PC-3 (cell line): ENCODE results near the gene SEC62. TPM values are rescaled to one million over a fixed set of nuclear protein-coding genes. Genes with fewer than 3 reads are reported as not detected.

Experiments used
- ATAC-seq: fragments of 200-7000 bp; cut with Tn5 transposase; 2 replicates; pipeline ENCODE4 v1.9.1; 2020; ENCODE audit warnings: mild to moderate bottlenecking, moderate library complexity
- BruUV-seq: library from RNA; stranded (reverse); fragments of 400-500 nt; replicated peaks from 2 replicates; lab custom pipeline; 2021; lab: Mats Ljungman, UMichigan
- CTCF ChIA-PET: fragments of 300-600 bp; sonication (Branson Sonifier 250); formaldehyde crosslinking; loops from one replicate; lab custom pipeline; 2022; ENCODE audit warnings: antibody characterized with exemption; lab: Charles Lee
- POLR2A ChIA-PET: fragments of 300-600 bp; sonication (Branson Sonifier 250); formaldehyde crosslinking; loops from one replicate; lab custom pipeline; 2022; ENCODE audit warnings: antibody characterized with exemption; ENCODE audit not compliant: unreplicated experiment; lab: Charles Lee
- DNase-seq: peaks from one replicate; pipeline ENCODE4 v3.0.0-alpha.2; 2015
- H2AFZ ChIP-seq: fragments of 300-600 bp; sonication (generic); 2 replicates; pipeline ENCODE4 v1.6.0; 2016; ENCODE audit warnings: antibody characterized with exemption, low read length
- H3F3A ChIP-seq: fragments of 300-600 bp; sonication (generic); one replicate; pipeline ENCODE4 v1.6.0; 2017; ENCODE audit warnings: antibody characterized with exemption, low read length, control low read depth, mild to moderate bottlenecking; ENCODE audit not compliant: unreplicated experiment
- H3K27ac ChIP-seq: fragments of 300-600 bp; sonication (generic); 2 replicates; pipeline ENCODE4 v1.5.1; 2016; ENCODE audit warnings: mild to moderate bottlenecking, low read length
- H3K27me3 ChIP-seq: fragments of 300-600 bp; sonication (generic); 2 replicates; pipeline ENCODE4 v1.6.1; 2016; ENCODE audit warnings: low read length, mixed read lengths
- H3K36me3 ChIP-seq: fragments of 300-600 bp; sonication (generic); 2 replicates; pipeline ENCODE4 v1.6.1; 2016; ENCODE audit warnings: low read depth, mixed run types, low read length, mixed read lengths
- H3K4me1 ChIP-seq: fragments of 300-600 bp; sonication (generic); 2 replicates; pipeline ENCODE4 v1.5.1; 2016; ENCODE audit warnings: low read length; ENCODE audit not compliant: insufficient read depth
- H3K4me2 ChIP-seq: fragments of 300-600 bp; sonication (generic); 2 replicates; pipeline ENCODE4 v1.6.0; 2016; ENCODE audit warnings: low read length
- H3K4me3 ChIP-seq: fragments of 300-600 bp; sonication (generic); 2 replicates; pipeline ENCODE4 v1.5.1; 2016; ENCODE audit warnings: mild to moderate bottlenecking, low read length, mixed read lengths
- H3K79me2 ChIP-seq: fragments of 300-600 bp; sonication (generic); 2 replicates; pipeline ENCODE4 v1.6.1; 2017; ENCODE audit warnings: low read length, mixed read lengths
- H3K9ac ChIP-seq: fragments of 300-600 bp; sonication (generic); 2 replicates; pipeline ENCODE4 v1.6.0; 2016; ENCODE audit warnings: mild to moderate bottlenecking, low read length
- H3K9me2 ChIP-seq: fragments of 300-600 bp; sonication (generic); replicated peaks from 2 replicates; pipeline ENCODE4 v1.6.1; 2016; ENCODE audit warnings: mixed run types, low read length, mixed read lengths
- H3K9me3 ChIP-seq: fragments of 300-600 bp; sonication (generic); 2 replicates; pipeline ENCODE4 v1.6.1; 2016; ENCODE audit warnings: low read length, mixed read lengths
- H4K20me1 ChIP-seq: fragments of 300-600 bp; sonication (generic); 2 replicates; pipeline ENCODE4 v1.6.1; 2016; ENCODE audit warnings: low read length, mixed read lengths
- CTCF ChIP-seq: fragments of 300-600 bp; sonication (generic); conservative IDR thresholded peaks from 2 replicates; pipeline ENCODE4 v1.5.1; 2017; ENCODE audit warnings: antibody characterized with exemption, low read depth, mild to moderate bottlenecking, low read length
- EZH2 ChIP-seq: fragments of 300-600 bp; sonication (generic); IDR thresholded peaks from one replicate; pipeline ENCODE4 v1.6.1; 2017; ENCODE audit warnings: antibody characterized with exemption, mild to moderate bottlenecking, low read length; ENCODE audit not compliant: unreplicated experiment
- EZH2phosphoT487 ChIP-seq: fragments of 300-600 bp; sonication (generic); IDR thresholded peaks from 2 replicates; pipeline ENCODE4 v1.6.1; 2018; ENCODE audit warnings: mild to moderate bottlenecking, antibody characterized with exemption, low read length, borderline replicate concordance
- intact Hi-C: fragments of 100-400 bp; cut with micrococcal nuclease; formaldehyde crosslinking; loops from 2 replicates; pipeline ENCODE4 v1.9.0; 2023
- total RNA-seq: library from RNA; depleted of rRNA; stranded (reverse); fragments of >200 nt; gene quantifications from 2 replicates; pipeline ENCODE4 v1.2.3, GENCODE V29; 2014

Gene SEC62
- total RNA-seq, 1 experiment from 2014 or later: 31.8 TPM

GRCh38 chr3:170021083-170021482 lies 54.5 kb downstream of the SEC62 start:
- Histone ChIP-seq H3F3A (no peaks in the 10 kb centered on the region), H3K36me3 (no peaks in the 10 kb centered on the region), H3K4me2 (no peak overlapping the region), H3K4me3 (no peak overlapping the region), H3K27ac (no peak overlapping the region), H3K9me3 (no peaks in the 10 kb centered on the region), H3K9me2 (no peaks in the 10 kb centered on the region), H2AFZ (no peak overlapping the region), H4K20me1 (no peaks in the 10 kb centered on the region), H3K4me1 (no peaks in the 10 kb centered on the region), H3K27me3 (no peaks in the 10 kb centered on the region), H3K79me2 (no peaks in the 10 kb centered on the region), H3K9ac (no peak overlapping the region)
- BruUV-seq: no TSS peak
- ATAC-seq (no peak), DNase-seq (no peak)
- POLR2A ChIA-PET: no interaction called here
- CTCF ChIA-PET: interaction anchor here (0.6 kb wide), 1 partner anchor 27 kb away, joined by 3 read pairs; no protein-coding TSS in a partner anchor
- intact Hi-C loops: no loop called here
- TF ChIP-seq EZH2phosphoT487 (no peak), CTCF (peak; percentile 31; the same call in 1 of the 2 replicates)

GRCh38 chr3:170022336-170022735 lies 55.7 kb downstream of the SEC62 start:
- H2AFZ ChIP-seq: no peak overlapping the region
- H3K9ac ChIP-seq: no peak overlapping the region
- no TSS peak for BruUV-seq
- DNase-seq (no peak), ATAC-seq (no peak)
- H3K36me3 ChIP-seq: no peaks in the 10 kb centered on the region
- no peaks in the 10 kb centered on the region for H3K9me3 ChIP-seq
- H3K4me1 ChIP-seq: no peaks in the 10 kb centered on the region
- H3K4me2 ChIP-seq: no peak overlapping the region
- no peak overlapping the region for H3K27ac ChIP-seq
- H3K9me2 ChIP-seq: no peaks in the 10 kb centered on the region
- intact Hi-C loops: no loop called here
- H3F3A ChIP-seq: no peaks in the 10 kb centered on the region
- TF ChIP-seq EZH2 (no peak), CTCF (no peak)
- no peaks in the 10 kb centered on the region for H3K79me2 ChIP-seq
- ChIA-PET POLR2A (no interaction called here), CTCF (no interaction called here)
- H3K4me3 ChIP-seq: no peak overlapping the region
- H3K27me3 ChIP-seq: no peaks in the 10 kb centered on the region
- no peaks in the 10 kb centered on the region for H4K20me1 ChIP-seq

GRCh38 chr3:170023165-170023564 lies 56.6 kb downstream of the SEC62 start:
- no peak for ATAC-seq
- Histone ChIP-seq H2AFZ (no peak overlapping the region), H3K4me3 (no peak overlapping the region), H3K36me3 (no peaks in the 10 kb centered on the region), H3K4me2 (no peak overlapping the region), H3K27me3 (no peaks in the 10 kb centered on the region), H3K9me2 (no peaks in the 10 kb centered on the region), H3K4me1 (no peaks in the 10 kb centered on the region), H4K20me1 (no peaks in the 10 kb centered on the region), H3K9ac (no peak overlapping the region), H3K79me2 (no peaks in the 10 kb centered on the region), H3K9me3 (no peaks in the 10 kb centered on the region), H3K27ac (no peak overlapping the region), H3F3A (no peaks in the 10 kb centered on the region)
- DNase-seq: no peak
- intact Hi-C loops: no loop called here
- TF ChIP-seq CTCF (no peak), EZH2phosphoT487 (no peak), EZH2 (no peak)
- POLR2A ChIA-PET: no interaction called here
- CTCF ChIA-PET: no interaction called here
- no TSS peak for BruUV-seq
